Measurements from ENCODE around the gene TDRD6.

DNA sequence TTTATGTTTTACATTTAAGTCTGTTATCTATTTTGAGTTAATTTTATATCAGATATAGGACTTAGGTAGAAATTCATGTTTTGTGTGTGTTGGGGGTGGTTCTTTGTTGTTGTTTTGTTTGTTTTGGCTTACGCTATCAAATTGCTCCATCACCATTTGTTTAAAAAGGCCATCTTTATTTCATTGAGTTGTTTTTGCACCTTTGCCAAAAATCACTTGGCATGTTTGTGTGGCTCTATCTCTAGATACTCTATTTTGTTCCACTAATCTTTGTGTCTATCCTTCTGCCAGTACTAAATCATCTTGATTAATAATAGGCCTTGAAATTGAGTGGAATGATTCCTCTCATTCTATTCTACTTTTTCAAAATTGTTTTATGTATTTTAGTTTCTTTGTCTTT lies 42.4 kb upstream of the TDRD6 start:
- TF ChIP-seq, protein P1, sequence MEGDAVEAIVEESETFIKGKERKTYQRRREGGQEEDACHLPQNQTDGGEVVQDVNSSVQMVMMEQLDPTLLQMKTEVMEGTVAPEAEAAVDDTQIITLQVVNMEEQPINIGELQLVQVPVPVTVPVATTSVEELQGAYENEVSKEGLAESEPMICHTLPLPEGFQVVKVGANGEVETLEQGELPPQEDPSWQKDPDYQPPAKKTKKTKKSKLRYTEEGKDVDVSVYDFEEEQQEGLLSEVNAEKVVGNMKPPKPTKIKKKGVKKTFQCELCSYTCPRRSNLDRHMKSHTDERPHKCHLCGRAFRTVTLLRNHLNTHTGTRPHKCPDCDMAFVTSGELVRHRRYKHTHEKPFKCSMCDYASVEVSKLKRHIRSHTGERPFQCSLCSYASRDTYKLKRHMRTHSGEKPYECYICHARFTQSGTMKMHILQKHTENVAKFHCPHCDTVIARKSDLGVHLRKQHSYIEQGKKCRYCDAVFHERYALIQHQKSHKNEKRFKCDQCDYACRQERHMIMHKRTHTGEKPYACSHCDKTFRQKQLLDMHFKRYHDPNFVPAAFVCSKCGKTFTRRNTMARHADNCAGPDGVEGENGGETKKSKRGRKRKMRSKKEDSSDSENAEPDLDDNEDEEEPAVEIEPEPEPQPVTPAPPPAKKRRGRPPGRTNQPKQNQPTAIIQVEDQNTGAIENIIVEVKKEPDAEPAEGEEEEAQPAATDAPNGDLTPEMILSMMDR (IDR thresholded peaks at IDR 0.05) = no peak
- no peak for TF ChIP-seq ZFX (IDR thresholded peaks at IDR 0.05; ENCODE audit: borderline replicate concordance)
